Measurements from ENCODE around the gene GNG8. TPM values are rescaled to one million over a fixed set of nuclear protein-coding genes. Genes with fewer than 3 reads are reported as not detected.
"Not testable (repeated sequence)": the region's sequence is repeated elsewhere in the genome, so short reads cannot be mapped to it uniquely, and the experiment has no call there.

Gene GNG8
- total RNA-seq, 1 experiment from 2014 or later = not detected

- no peak for DNase-seq (ENCODE audit: low spot score)
- in situ Hi-C loops (cut with HindIII; ENCODE audit: low sequenced_read_pairs) = no loop called here
These were observed 13.3 kb upstream of the GNG8 start for GRCh38 chr19:46648961-46649960.

DNA sequence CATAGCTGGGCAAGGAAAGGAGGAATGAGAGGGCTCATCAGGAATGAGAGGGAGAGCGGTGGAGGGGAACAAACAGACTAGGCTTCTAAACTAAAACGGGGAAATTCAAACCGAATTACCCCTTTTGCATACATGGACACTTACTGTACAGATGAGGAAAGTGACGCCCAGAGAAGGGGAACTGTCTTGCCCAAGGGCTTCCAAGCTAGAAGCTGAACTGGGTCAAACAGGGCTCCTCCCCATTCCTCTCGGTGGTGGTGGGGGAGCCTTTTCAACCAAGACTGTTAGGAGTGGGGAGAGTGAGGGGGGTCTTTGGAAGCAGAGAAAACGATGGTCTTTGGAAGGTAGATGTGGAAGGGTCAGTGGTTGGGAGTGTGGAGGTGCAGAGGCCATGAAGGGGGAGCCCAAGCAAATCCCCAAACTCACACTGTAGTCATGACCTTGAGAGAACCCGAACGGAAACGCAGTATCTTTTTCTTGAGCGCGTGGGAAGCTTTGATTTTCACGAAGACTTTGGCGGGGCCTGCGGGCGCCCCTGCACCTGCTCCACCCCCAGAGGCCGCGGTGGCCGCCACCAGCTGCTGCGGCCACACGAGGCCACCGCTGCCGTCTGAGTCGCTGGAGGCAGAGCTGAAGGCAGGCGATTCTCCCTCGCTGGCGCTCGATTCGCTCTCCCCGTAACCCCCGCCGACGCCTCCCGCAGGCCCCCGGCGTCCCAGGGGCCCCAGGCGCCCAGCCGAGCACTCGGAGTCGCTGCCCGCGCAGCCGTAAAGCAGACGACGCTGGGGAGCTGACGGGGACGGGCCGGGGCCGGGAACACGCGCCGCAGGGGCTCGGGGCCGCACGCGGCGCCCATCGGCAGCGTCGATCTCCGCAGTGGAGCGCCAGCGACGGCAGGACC lies 12.3 kb upstream of the GNG8 start:
- DNase-seq (ENCODE audit: low spot score) = no peak
- in situ Hi-C loops (cut with HindIII; ENCODE audit: low sequenced_read_pairs) = no loop called here

DNA sequence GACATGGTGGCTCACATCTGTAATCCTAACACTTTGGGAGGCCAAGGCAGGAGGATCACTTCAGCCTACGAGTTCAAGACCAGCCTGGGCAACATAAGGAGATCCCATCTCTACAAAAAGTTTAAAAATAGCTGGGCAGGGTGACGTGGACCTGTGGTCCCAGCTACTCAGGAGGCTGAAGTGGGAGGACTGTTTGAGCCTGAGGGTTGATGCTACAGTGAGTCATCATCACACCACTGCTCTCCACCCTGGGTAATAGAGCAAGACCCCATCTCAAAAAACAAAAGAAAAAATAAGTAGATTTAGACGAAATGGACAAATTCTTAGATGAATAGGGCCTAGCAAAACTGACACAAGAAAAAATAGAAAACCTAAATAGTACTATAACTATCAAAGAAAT lies 10.4 kb upstream of the GNG8 start:
- no peak for DNase-seq (ENCODE audit: low spot score)
- in situ Hi-C loops (cut with HindIII; ENCODE audit: low sequenced_read_pairs) = no loop called here

DNA sequence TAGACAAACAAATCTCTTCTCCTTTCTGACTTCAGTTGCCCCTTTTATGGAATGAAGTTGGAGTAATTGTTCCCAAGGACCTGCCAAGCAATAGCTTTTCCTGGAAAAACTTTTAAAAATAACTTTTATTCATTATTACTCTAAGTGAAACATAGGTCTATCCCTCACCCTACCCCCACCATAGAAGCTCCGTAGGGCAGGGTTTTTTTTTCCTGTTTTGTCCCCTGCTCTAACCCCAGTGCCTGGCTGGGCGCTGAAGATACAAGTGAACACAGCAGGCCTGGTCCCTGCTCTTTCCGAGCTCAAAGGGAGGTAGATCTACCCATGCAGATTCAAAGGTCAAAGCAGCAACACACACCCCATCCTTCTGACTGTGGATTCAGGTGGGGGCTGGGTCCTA lies 8.7 kb upstream of the GNG8 start:
- in situ Hi-C loops (cut with HindIII; ENCODE audit: low sequenced_read_pairs) = no loop called here
- DNase-seq (ENCODE audit: low spot score) = no peak

DNA sequence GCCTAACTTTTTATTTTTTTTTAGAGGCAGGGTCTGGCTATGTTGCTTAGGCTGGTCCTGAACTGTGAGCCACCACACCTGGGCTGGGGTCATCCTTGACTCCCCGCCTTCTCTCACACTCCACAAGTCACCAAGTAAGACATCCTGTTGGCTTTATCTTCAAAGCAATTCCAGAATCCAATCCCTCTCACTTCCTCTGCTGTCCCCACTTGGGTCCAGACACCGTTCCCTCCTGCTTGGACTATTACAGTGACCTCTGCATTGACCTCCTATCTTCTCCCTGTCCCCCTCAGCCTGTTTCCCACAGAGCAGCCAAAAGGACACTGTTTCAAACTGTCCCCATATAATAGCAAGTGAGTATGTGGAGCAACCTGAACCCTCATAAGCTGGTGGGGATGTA lies 4.7 kb upstream of the GNG8 start:
- no peak for DNase-seq (ENCODE audit: low spot score)
- in situ Hi-C loops (cut with HindIII; ENCODE audit: low sequenced_read_pairs) = no loop called here

- DNase-seq (ENCODE audit: low spot score) = no peak
- in situ Hi-C loops (cut with HindIII; ENCODE audit: low sequenced_read_pairs) = no loop called here
These were observed 3.6 kb upstream of the GNG8 start for GRCh38 chr19:46639358-46640182.

DNA sequence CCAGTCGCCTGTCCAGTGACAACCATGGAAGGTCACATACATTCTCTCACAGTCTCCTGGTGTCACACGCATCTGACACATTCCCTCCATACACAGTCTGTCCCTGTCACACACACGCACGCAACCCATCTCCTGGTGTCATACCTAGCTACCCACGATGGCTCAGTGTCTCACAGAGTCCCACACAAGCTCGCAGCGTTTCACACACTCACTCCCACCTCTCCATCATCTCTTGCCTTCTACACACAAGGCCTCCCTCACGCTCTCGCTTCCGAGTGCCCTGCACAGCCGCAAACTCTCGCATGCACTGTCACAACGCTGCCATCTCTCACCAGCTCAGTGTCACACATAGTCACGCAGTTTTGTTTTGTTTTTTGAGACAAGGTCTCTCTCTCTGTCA lies 1.2 kb upstream of the GNG8 start:
- DNase-seq (ENCODE audit: low spot score) = no peak
- in situ Hi-C loops (cut with HindIII; ENCODE audit: low sequenced_read_pairs) = no loop called here

- in situ Hi-C loops (cut with HindIII; ENCODE audit: low sequenced_read_pairs) = no loop called here
- no peak for DNase-seq (ENCODE audit: low spot score)
These were observed 1.3 kb downstream of the GNG8 start for GRCh38 chr19:46634656-46635218.

- in situ Hi-C loops (cut with HindIII; ENCODE audit: low sequenced_read_pairs) = no loop called here
- peak; percentile 45 for DNase-seq (ENCODE audit: low spot score)
These were observed 1.9 kb downstream of the GNG8 start for GRCh38 chr19:46634045-46634655.

GRCh38 chr19:46633130-46633529 lies 2.9 kb downstream of the GNG8 start:
- DNase-seq (ENCODE audit: low spot score) = no peak
- in situ Hi-C loops (cut with HindIII; ENCODE audit: low sequenced_read_pairs) = no loop called here

DNA sequence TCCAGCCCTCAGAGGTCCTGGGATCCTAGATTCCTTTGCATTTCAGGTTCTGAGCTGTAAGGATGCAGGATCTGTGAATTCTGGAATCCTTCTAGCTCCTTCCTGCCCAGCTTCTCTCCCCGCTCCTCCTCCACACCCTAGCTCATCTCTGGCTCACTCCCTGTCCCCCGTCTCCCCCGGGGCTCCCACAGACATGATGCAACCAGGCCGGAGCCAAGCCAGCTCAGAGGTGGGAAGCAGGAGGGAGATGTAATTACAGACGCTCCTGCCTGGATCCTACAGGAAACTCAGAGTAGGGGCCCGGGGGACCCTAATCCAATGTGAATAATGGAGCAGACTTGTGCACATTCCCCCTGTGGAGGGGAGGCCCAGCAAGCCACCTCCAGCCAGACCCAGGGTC lies 4.5 kb downstream of the GNG8 start:
- in situ Hi-C loops (cut with HindIII; ENCODE audit: low sequenced_read_pairs) = no loop called here
- DNase-seq (ENCODE audit: low spot score) = no peak

- no peak for DNase-seq (ENCODE audit: low spot score)
- in situ Hi-C loops (cut with HindIII; ENCODE audit: low sequenced_read_pairs) = no loop called here
These were observed 5.3 kb downstream of the GNG8 start for GRCh38 chr19:46630586-46631205.

GRCh38 chr19:46629546-46630025 lies 6.4 kb downstream of the GNG8 start:
- no peak for DNase-seq (ENCODE audit: low spot score)
- in situ Hi-C loops (cut with HindIII; ENCODE audit: low sequenced_read_pairs) = no loop called here

DNA sequence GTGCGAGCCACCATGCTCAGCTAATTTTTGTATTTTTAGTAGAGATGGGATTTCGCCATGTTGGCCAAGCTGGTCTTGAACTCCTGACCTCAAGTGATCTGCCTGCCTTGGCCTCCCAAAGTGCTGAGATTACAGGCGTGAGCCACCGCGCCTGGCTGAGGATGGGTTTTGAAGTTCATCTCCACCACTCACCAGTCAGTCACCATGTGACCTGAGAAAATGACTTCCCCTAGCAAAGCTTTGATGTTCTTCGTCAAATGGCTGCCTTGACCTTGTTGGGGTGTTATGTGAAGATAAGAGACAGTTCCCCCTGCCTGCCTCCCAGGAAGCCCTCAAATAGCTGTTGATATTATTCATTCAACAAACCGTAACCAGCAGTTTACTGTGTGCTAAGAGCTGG lies 7.0 kb downstream of the GNG8 start:
- DNase-seq (ENCODE audit: low spot score); in situ Hi-C loops (cut with HindIII; ENCODE audit: low sequenced_read_pairs): not testable (repeated sequence)

DNA sequence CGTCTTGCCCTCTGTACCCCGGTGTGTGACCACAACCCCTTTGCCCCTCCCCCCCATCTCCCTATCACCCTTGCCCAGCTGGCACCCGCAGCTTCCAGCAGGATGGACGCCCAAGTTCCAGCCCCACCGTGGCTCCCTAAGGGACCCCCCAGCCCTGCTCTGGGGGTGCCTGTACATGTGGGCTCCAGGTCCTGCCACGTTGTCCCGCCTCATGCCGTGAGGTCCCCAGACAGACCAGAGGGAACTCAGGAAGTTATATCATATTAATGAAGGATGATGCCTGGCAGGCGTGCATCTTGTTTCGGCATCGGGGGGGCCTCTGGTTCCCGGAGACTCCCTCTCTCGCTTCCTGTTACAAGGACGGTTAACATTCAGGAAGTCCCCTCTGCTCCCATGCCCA lies 9.6 kb downstream of the GNG8 start:
- in situ Hi-C loops (cut with HindIII; ENCODE audit: low sequenced_read_pairs) = no loop called here
- no peak for DNase-seq (ENCODE audit: low spot score)

DNA sequence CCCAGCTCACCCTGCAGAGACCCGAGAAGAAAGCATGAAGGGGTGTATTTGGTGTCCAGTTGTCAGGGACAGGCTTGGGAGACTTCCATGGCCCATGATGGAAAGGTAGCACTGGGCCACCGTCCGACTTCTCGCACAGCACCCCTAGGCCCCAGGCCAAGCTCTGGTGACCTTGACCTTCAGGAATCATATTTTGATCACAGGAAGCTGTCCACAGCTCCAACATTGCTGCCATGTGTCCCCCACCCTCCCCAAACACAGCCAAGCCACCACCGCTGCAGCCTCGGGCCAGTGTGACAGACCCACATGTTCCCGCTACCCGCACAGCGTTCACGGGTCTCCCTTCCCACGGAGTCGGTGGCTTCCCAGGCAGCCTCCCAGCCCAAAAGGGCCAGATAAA lies 10.3 kb downstream of the GNG8 start:
- in situ Hi-C loops (cut with HindIII; ENCODE audit: low sequenced_read_pairs) = no loop called here

DNA sequence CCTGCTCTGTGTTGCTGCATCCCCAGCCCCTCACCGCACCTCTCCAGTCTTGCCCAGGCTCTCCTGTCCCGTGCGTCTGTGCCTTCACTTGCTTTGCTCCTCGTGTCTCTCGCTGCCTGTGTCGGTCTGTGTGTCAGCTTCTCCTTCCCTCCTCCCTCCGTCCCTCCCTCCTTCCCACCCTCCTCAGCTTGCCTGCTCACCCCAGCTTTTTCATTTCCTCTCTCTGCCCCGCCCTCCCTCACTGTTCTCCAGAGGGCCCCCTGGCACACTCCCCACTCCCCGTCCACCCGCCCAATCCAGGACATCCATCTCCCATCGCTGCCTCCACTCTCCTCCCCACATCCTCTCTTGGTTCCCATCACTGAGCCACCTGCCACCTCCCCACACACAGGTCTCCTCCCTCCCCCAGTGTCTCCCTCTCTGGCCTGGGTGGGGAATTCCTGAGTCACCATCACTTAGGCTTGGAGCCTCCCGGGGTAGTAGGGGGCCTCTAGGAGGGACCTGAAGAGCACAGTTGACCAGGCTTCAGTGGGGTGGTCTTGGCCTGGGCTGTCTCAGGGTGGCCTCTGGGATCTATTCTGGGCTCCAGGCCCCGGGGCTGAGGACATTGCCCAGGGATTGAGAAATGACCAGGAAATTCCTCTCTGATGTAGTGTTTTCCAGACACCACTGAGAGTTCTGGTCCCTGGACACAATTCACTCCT lies 10.9 kb downstream of the GNG8 start, which contains the start of gene PTGIR:
TSS of gene PTGIR (minus strand) at position 132 of the 704 bp plus-strand sequence. CDS start 864 bp downstream, outside the sequence.
- no peak for DNase-seq (ENCODE audit: low spot score)
- in situ Hi-C loops (cut with HindIII; ENCODE audit: low sequenced_read_pairs) = no loop called here

More for the DNA sequence above, 10.3 kb downstream of the GNG8 start:
- no peak for DNase-seq (ENCODE audit: low spot score)
